Ovary (tissue), 9 donors: ENCODE data around the gene SLC22A24. TPM values are rescaled to one million over a fixed set of nuclear protein-coding genes. Genes with fewer than 3 reads are reported as not detected.
"Not testable (repeated sequence)": the region's sequence is repeated elsewhere in the genome, so short reads cannot be mapped to it uniquely, and the experiment has no call there.

ENCODE experiments used
- DNase-seq, 5 donors: peaks; one replicate each; pipeline ENCODE4 v3.0.0-alpha.2; 2019 to 2020
- H3K27ac ChIP-seq, 2 donors: fragments of 200-600 bp; one replicate each; pipeline versions ENCODE4 v1.5.1 to v1.8.0; 2019 to 2022
- H3K27me3 ChIP-seq: fragments of 200-600 bp; one replicate; pipeline ENCODE4 v1.8.0; 2022
- H3K36me3 ChIP-seq: fragments of 200-600 bp; sonication (generic); one replicate; pipeline ENCODE4 v1.5.1; 2019
- H3K4me1 ChIP-seq: one replicate; pipeline ENCODE4 v1.8.1; 2013; ENCODE audit warnings: mild to moderate bottlenecking, moderate library complexity; ENCODE audit not compliant: insufficient read depth
- H3K4me3 ChIP-seq: fragments of 200-600 bp; sonication (generic); one replicate; pipeline ENCODE4 v1.5.1; 2017
- H3K9me3 ChIP-seq, 2 donors: fragments of 200-600 bp in 1 of 2; sonication (generic) in 1 of 2; one replicate each; pipeline versions ENCODE4 v1.5.1 to v1.8.1; 2013 to 2019; ENCODE audit warnings: mild to moderate bottlenecking in 1 of 2, moderate library complexity in 1 of 2
- EP300 ChIP-seq: sonication (generic); formaldehyde crosslinking; IDR thresholded peaks from one replicate; pipeline ENCODE4 v1.6.1; 2017; ENCODE audit warnings: antibody characterized with exemption
- POLR2A ChIP-seq: fragments of 450-650 bp; IDR thresholded peaks from one replicate; pipeline ENCODE4 v1.6.1; 2017; ENCODE audit warnings: antibody characterized with exemption, mild to moderate bottlenecking, moderate library complexity
- WGBS, 3 donors: extraction: QIAGEN DNeasy Blood & Tissue Kit in 1 of 3; methylation state at CpG; one replicate each; pipeline versions ENCODE4 v1.1.5 to v1.1.7; 2013 to 2017; 5-methylcytosine and 5-hydroxymethylcytosine counted together
- intact Hi-C, 4 donors: fragments of 100-400 bp; cut with DNase I; formaldehyde crosslinking; loops; one replicate each; pipeline versions ENCODE4 v1.11.0 to v1.15.1; 2022 to 2023
- polyA plus RNA-seq, 2 donors: library from polyadenylated mRNA; stranded (reverse); fragments of 200-250 nt in 1 of 2; fragments of 350-450 nt in 1 of 2; fragmentation: Illumina TruSeq in 1 of 2; extraction: RNeasy Lipid Tissue Mini Kit (QIAGEN cat#74804) in 1 of 2; gene quantifications; one replicate each; pipeline ENCODE4 v1.2.3, GENCODE V29; 2013 to 2014
- total RNA-seq, 7 donors: library from RNA; depleted of rRNA in 2 of 7; stranded (reverse); fragments of >200 nt in 2 of 7; fragmentation: NEBNext Ultra II Directional in 3 of 7; extraction: Animal tissue kit (Norgen Biotek cat#: 25700) in 3 of 7; gene quantifications; one replicate each; pipeline versions ENCODE4 v1.1.0 to v1.2.4, GENCODE V29; 2016 to 2023
- TF ChIP-seq, protein P1 (sequence below), 3 donors: fragments of 450-650 bp in 2 of 3; fragments of 200-600 bp in 1 of 3; IDR thresholded peaks; one replicate each; pipeline versions ENCODE4 v1.5.1 to v1.8.0; 2016 to 2022; ENCODE audit warnings: antibody characterized with exemption in 3 of 3, mild to moderate bottlenecking in 1 of 3
- donor health status: DM: no; HTN: no; CAD: no; lungs with moderate emphysema.
- donor health status: DM: no; HTN: no; CAD: no.
- donor health status: Bipolar disorder and iron deficiency.
- donor health status: DM: yes; HTN: yes; CAD: no.
- donor health status: DM: no; HTN: no; CAD: no.
- donor health status: DM: yes; HTN: yes; CAD: no.

Gene SLC22A24
- total and polyA plus RNA-seq, 9 donors, result not detected

DNA sequence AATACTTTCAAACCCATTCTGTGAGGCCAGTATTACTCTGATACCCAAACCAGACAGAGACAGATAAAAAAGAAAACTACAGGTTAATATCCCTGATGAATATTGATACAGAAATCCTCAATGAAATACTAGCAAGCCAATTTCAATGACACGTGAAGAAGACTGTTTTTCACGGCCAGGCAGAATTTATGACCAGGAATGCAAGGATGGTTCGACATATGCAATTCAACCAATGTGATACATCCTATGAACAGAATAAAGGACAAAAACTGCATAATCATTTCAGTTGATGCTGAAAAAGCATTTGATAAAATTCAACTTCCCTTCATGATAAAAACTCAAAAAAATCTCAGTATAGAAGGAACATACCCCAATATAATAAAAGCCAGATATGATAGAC is 44.5 kb downstream of the SLC22A24 start:
- Histone ChIP-seq H3K36me3 (no peaks in the 10 kb centered on the region), H3K4me1 (no peaks in the 10 kb centered on the region), H3K27ac (no peak overlapping the region), H3K9me3 (no peaks in the 10 kb centered on the region), H3K4me3 (no peak overlapping the region), H3K27me3 (no peaks in the 10 kb centered on the region)
- WGBS, 3 donors, result 73 to 91% (median 73%) methylated on average over 3 of the region's 3 CpGs
- intact Hi-C loops, result no loop called here
- DNase-seq, result no peak
- TF ChIP-seq POLR2A (no peak), EP300 (no peak)
- TF ChIP-seq, protein P1, sequence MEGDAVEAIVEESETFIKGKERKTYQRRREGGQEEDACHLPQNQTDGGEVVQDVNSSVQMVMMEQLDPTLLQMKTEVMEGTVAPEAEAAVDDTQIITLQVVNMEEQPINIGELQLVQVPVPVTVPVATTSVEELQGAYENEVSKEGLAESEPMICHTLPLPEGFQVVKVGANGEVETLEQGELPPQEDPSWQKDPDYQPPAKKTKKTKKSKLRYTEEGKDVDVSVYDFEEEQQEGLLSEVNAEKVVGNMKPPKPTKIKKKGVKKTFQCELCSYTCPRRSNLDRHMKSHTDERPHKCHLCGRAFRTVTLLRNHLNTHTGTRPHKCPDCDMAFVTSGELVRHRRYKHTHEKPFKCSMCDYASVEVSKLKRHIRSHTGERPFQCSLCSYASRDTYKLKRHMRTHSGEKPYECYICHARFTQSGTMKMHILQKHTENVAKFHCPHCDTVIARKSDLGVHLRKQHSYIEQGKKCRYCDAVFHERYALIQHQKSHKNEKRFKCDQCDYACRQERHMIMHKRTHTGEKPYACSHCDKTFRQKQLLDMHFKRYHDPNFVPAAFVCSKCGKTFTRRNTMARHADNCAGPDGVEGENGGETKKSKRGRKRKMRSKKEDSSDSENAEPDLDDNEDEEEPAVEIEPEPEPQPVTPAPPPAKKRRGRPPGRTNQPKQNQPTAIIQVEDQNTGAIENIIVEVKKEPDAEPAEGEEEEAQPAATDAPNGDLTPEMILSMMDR (IDR thresholded peaks at IDR 0.05), result no peak

DNA sequence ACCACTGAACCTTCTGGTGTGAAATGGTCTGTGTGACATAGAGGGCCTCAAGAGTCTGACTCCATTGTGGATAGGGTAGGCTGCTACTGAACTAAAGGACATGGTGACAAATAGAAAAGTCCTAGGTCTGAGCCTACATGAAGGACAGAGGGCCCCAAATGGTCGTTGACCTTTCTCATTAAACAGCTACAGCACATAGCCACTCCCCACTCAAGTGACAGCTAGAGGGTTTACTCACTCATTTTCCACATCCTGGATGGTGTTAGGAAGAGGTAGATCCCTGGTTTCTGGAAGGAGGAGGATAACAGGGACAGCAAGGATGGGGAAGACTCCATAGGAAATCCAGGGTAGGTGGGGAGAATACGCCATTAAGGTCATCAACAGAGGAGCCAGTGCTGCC is 63.3 kb downstream of the SLC22A24 start:
- Histone ChIP-seq H3K9me3 (no peaks in the 10 kb centered on the region), H3K27ac (no peak overlapping the region)

DNA sequence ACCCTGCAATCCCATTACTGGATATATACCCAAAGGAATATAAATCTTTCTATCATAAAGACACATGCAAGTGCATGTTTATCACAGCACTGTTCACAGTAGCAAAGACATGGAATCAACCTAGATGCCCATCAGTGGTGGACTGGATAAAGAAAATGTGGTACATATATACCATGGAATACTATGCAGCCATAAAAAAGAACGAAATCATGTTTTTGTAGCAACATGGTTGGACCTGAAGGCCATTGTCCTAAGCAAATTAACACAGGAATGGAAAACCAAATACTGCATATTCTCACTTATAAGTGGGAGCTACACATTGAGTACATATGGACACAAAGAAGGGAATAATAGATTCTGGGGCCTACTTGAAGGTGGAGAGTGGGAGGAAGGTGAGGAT is 97.8 kb downstream of the SLC22A24 start:
- H3K4me3 ChIP-seq, intact Hi-C loops, H3K27me3 ChIP-seq, DNase-seq, H3K9me3 ChIP-seq, H3K36me3 ChIP-seq, H3K27ac ChIP-seq, H3K4me1 ChIP-seq: not testable (repeated sequence)
- 48 to 65% (median 57%) methylated on average over 1 of the region's 1 CpG for WGBS, 3 donors

More for the DNA sequence above, 63.3 kb downstream of the SLC22A24 start:
- DNase-seq, result no peak
- Histone ChIP-seq H3K27me3 (no peaks in the 10 kb centered on the region), H3K36me3 (no peaks in the 10 kb centered on the region), H3K4me3 (no peak overlapping the region), H3K4me1 (no peaks in the 10 kb centered on the region)
- intact Hi-C loops, result no loop called here
- no peak for TF ChIP-seq EP300
- TF ChIP-seq POLR2A, result no peak
- TF ChIP-seq, protein P1 (IDR thresholded peaks at IDR 0.05), result no peak
- 63 to 67% (median 64%) methylated on average over 2 of the region's 2 CpGs for WGBS, 3 donors

DNA sequence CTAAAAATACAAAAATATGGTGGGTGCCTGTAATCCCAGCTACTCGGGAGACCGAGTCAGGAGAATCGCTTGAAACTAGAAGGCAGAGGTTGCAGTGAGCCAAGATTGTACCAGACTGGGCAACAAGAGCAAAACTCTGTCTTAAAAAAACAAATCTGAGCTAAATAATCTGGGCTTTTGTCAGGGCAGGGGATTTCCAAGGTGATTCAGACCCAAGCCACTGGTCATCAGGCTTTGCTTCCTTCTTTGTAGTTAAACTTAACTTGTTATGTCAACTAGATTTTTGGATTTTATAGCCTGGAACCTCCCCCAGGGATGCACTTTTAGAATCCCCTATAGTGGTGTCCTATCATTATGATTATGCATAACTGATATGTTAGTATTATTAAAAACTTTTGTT is 101.4 kb downstream of the SLC22A24 start:
- DNase-seq, result no peak
- Histone ChIP-seq H3K27me3 (no peaks in the 10 kb centered on the region), H3K9me3 (no peaks in the 10 kb centered on the region), H3K4me1 (no peaks in the 10 kb centered on the region), H3K36me3 (no peaks in the 10 kb centered on the region), H3K27ac (no peak overlapping the region), H3K4me3 (no peak overlapping the region)
- intact Hi-C loops, result no loop called here
- 87 to 92% (median 90%) methylated on average over 3 of the region's 3 CpGs for WGBS, 3 donors
- no peak for TF ChIP-seq POLR2A
- TF ChIP-seq EP300, result no peak
- TF ChIP-seq, protein P1 (IDR thresholded peaks at IDR 0.05), result no peak

DNA sequence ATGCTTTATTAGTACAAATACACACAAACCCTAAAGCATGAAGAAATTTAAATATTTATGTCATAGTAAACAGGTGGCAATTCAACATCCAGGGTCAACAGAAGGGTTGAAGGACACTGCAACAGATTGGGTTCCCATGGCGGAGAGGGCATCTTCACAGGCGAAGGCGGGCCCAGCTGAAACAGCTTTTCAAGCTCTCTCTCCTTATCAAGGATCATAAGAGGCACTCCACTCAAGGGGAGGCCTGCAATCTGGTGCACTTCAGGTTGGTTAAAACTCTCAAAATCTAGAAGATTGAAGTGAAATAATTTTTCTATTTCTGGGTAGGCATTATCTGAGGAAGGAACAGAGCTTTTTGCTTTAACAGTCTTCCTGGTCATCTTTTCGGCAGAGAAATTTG is 111.6 kb downstream of the SLC22A24 start:
- Histone ChIP-seq H3K4me1 (no peaks in the 10 kb centered on the region), H3K4me3 (no peak overlapping the region), H3K27ac (no peak overlapping the region), H3K27me3 (no peaks in the 10 kb centered on the region), H3K9me3 (no peaks in the 10 kb centered on the region), H3K36me3 (no peaks in the 10 kb centered on the region)
- TF ChIP-seq, protein P1 (IDR thresholded peaks at IDR 0.05), result no peak
- TF ChIP-seq POLR2A (no peak), EP300 (no peak)
- intact Hi-C loops, result no loop called here
- WGBS, 3 donors, result 95 to 97% (median 95%) methylated on average over 4 of the region's 4 CpGs
- DNase-seq, result no peak

Other genes starting within 250 kb of the SLC22A24 start
- not detected for gene CHRM1, start 222.9 kb downstream of the SLC22A24 start, total RNA-seq
- not detected for gene CHRM1, start 222.9 kb downstream of the SLC22A24 start, polyA plus RNA-seq
- not detected for gene SLC22A6, start 159.3 kb downstream of the SLC22A24 start, total RNA-seq
- gene SLC22A6, start 159.3 kb downstream of the SLC22A24 start, polyA plus RNA-seq, result not detected
- gene SLC22A8, start 128.4 kb downstream of the SLC22A24 start, total RNA-seq, result under 1 TPM in 1 of 7 donors, not detected in 6; 0.18 TPM
- not detected for gene SLC22A8, start 128.4 kb downstream of the SLC22A24 start, polyA plus RNA-seq
- gene SLC22A25, start 99.4 kb upstream of the SLC22A24 start, total RNA-seq, result not detected
- gene SLC22A25, start 99.4 kb upstream of the SLC22A24 start, polyA plus RNA-seq, result not detected
- gene SLC22A9, start 225.6 kb upstream of the SLC22A24 start, total RNA-seq, result not detected
- gene SLC22A9, start 225.6 kb upstream of the SLC22A24 start, polyA plus RNA-seq, result not detected